Tibial artery (tissue), 4 donors: ENCODE data around the gene SNX2.

Source experiments
- DNase-seq, 2 donors: peaks; one replicate each; pipeline ENCODE4 v3.0.0-alpha.2; 2019
- H3K27ac ChIP-seq, 2 donors: fragments of 200-600 bp; sonication (generic) in 1 of 2; 1 replicate in 1 of 2; 2 replicates in 1 of 2; pipeline ENCODE4 v1.5.1; 2018 to 2019; ENCODE audit warnings: mild to moderate bottlenecking in 1 of 2
- H3K27me3 ChIP-seq, 2 donors: fragments of 200-600 bp; sonication (generic) in 1 of 2; one replicate each; pipeline versions ENCODE4 v1.5.1 to v1.6.0; 2016 to 2019
- H3K36me3 ChIP-seq, 3 donors: fragments of 200-600 bp; sonication (generic) in 2 of 3; one replicate each; pipeline ENCODE4 v1.5.1; 2016 to 2019; ENCODE audit warnings: mild to moderate bottlenecking in 2 of 3
- H3K4me1 ChIP-seq, 4 donors: fragments of 200-600 bp; sonication (generic) in 2 of 4; 1 replicate in 3 of 4; 2 replicates in 1 of 4; pipeline ENCODE4 v1.5.1; 2016 to 2019
- H3K4me3 ChIP-seq, 2 donors: fragments of 200-600 bp; sonication (generic) in 1 of 2; 1 replicate in 1 of 2; 2 replicates in 1 of 2; pipeline ENCODE4 v1.5.1; 2018 to 2019; ENCODE audit warnings: mild to moderate bottlenecking in 2 of 2
- H3K9me3 ChIP-seq, 3 donors: fragments of 200-600 bp; sonication (generic) in 1 of 3; one replicate each; pipeline ENCODE4 v1.5.1; 2016 to 2019
- CTCF ChIP-seq, 2 experiments: fragments of 200-600 bp in 1 of 2; fragments of 450-650 bp in 1 of 2; IDR thresholded peaks; one replicate each; pipeline ENCODE4 v1.5.1; 2017 to 2019; ENCODE audit warnings: antibody characterized with exemption in 2 of 2, mild to moderate bottlenecking in 1 of 2, moderate library complexity in 1 of 2
- intact Hi-C: fragments of 100-400 bp; cut with DNase I; formaldehyde crosslinking; loops from one replicate; pipeline ENCODE4 v1.15.0; 2023; ENCODE audit warnings: low total_unique reads

The SNX2 gene

GRCh38 chr5:122780296-122780695 is 5.4 kb downstream of the SNX2 start:
- DNase-seq: no peak
- intact Hi-C loops: no loop called here
- H3K4me1 ChIP-seq: peaks cover 0 to 37% (median 12%) of the 10 kb centered on the region in 4 donors
- TF ChIP-seq CTCF (IDR thresholded peaks at IDR 0.05): no peak
- H3K36me3 ChIP-seq: no peaks in the 10 kb centered on the region
- H3K27me3 ChIP-seq: no peaks in the 10 kb centered on the region
- H3K27ac ChIP-seq: no peak overlapping the region
- H3K9me3 ChIP-seq: peaks cover 0 to 3% (median 2%) of the 10 kb centered on the region in 3 donors
- no peak overlapping the region for H3K4me3 ChIP-seq

- Histone ChIP-seq H3K4me3 (no peak overlapping the region), H3K27ac (no peak overlapping the region), H3K36me3 (no peaks in the 10 kb centered on the region), H3K4me1 (peaks cover 0 to 31% (median 6%) of the 10 kb centered on the region in 4 donors), H3K9me3 (peaks cover 0 to 4% (median 3%) of the 10 kb centered on the region in 3 donors), H3K27me3 (no peaks in the 10 kb centered on the region)
- no peak for DNase-seq
- TF ChIP-seq CTCF (IDR thresholded peaks at IDR 0.05): no peak
- intact Hi-C loops: no loop called here
Observed at GRCh38 chr5:122781465-122781864, 6.6 kb downstream of the SNX2 start.

GRCh38 chr5:122785294-122785693 is 10.4 kb downstream of the SNX2 start:
- no peak for TF ChIP-seq CTCF (IDR thresholded peaks at IDR 0.05)
- H3K4me1 ChIP-seq: peaks cover 0 to 31% (median 0%) of the 10 kb centered on the region in 4 donors
- peaks cover 0 to 4% (median 3%) of the 10 kb centered on the region in 3 donors for H3K9me3 ChIP-seq
- H3K36me3 ChIP-seq: no peaks in the 10 kb centered on the region
- no peak for DNase-seq
- H3K27me3 ChIP-seq: no peaks in the 10 kb centered on the region
- H3K27ac ChIP-seq: no peak overlapping the region
- intact Hi-C loops: no loop called here
- no peak overlapping the region for H3K4me3 ChIP-seq

- TF ChIP-seq CTCF (IDR thresholded peaks at IDR 0.05): no peak
- H3K4me3 ChIP-seq: no peak overlapping the region
- peaks cover 0 to 34% (median 0%) of the 10 kb centered on the region in 4 donors for H3K4me1 ChIP-seq
- H3K27me3 ChIP-seq: no peaks in the 10 kb centered on the region
- DNase-seq: no peak
- no peak overlapping the region for H3K27ac ChIP-seq
- no peaks in the 10 kb centered on the region for H3K36me3 ChIP-seq
- peaks cover 0 to 4% (median 3%) of the 10 kb centered on the region in 3 donors for H3K9me3 ChIP-seq
- intact Hi-C loops: no loop called here
Observed at GRCh38 chr5:122788371-122788770, 13.5 kb downstream of the SNX2 start.

GRCh38 chr5:122788996-122789395 is 14.1 kb downstream of the SNX2 start:
- H3K27ac ChIP-seq: no peak overlapping the region
- no peak overlapping the region for H3K4me3 ChIP-seq
- peaks cover 0 to 28% (median 0%) of the 10 kb centered on the region in 4 donors for H3K4me1 ChIP-seq
- no peaks in the 10 kb centered on the region for H3K27me3 ChIP-seq
- DNase-seq: no peak
- peaks cover 0 to 4% (median 3%) of the 10 kb centered on the region in 3 donors for H3K9me3 ChIP-seq
- no peak for TF ChIP-seq CTCF (IDR thresholded peaks at IDR 0.05)
- intact Hi-C loops: no loop called here
- H3K36me3 ChIP-seq: no peaks in the 10 kb centered on the region
